H1 (cell line): Measurements from ENCODE around the gene IL2RG. TPM values are rescaled to one million over a fixed set of nuclear protein-coding genes. Genes with fewer than 3 reads are reported as not detected.

Source experiments
- CTCF ChIA-PET: fragments of 300-600 bp; sonication (Branson Sonifier 250); formaldehyde crosslinking; loops from one replicate; lab custom pipeline; 2021; ENCODE audit not compliant: partially characterized antibody; lab: Charles Lee
- POLR2A ChIA-PET: fragments of 300-600 bp; sonication (Branson Sonifier 250); formaldehyde crosslinking; loops from one replicate; lab custom pipeline; 2021; ENCODE audit warnings: inconsistent platforms; ENCODE audit not compliant: partially characterized antibody; lab: Charles Lee
- DNase-seq, 2 experiments: peaks; one replicate each; pipeline versions ENCODE4 v3.0.0 to v3.0.0-alpha.2; 2010 to 2022; ENCODE audit warnings: low spot score in 2 of 2, low read depth in 1 of 2, mixed read lengths in 1 of 2
- FAIRE-seq: peaks from 2 replicates; lab custom pipeline; 2011; peaks lifted over from hg19 to GRCh38; lab: Jason Lieb, UNC
- H2AFZ ChIP-seq: 2 replicates; pipeline ENCODE4 v1.8.1; 2012; ENCODE audit warnings: low read length, inconsistent platforms
- H2AK5ac ChIP-seq: 2 replicates; pipeline ENCODE4 v1.6.1; 2013; ENCODE audit warnings: low read depth, low read length
- H2BK120ac ChIP-seq: replicated peaks from 2 replicates; pipeline ENCODE3; 2013; ENCODE audit warnings: low read depth, low read length, inconsistent platforms
- H2BK12ac ChIP-seq: 2 replicates; pipeline ENCODE4 v1.6.1; 2013; ENCODE audit warnings: low read depth, low read length
- H2BK15ac ChIP-seq: 2 replicates; pipeline ENCODE4 v1.6.1; 2013; ENCODE audit warnings: low read length
- H2BK20ac ChIP-seq: 2 replicates; pipeline ENCODE4 v1.6.1; 2013; ENCODE audit warnings: low read length
- H2BK5ac ChIP-seq: 2 replicates; pipeline ENCODE4 v1.6.1; 2013; ENCODE audit warnings: low read depth, low read length
- H3K14ac ChIP-seq: 2 replicates; pipeline ENCODE4 v1.6.1; 2013; ENCODE audit warnings: inconsistent platforms; ENCODE audit not compliant: insufficient read length
- H3K18ac ChIP-seq: 2 replicates; pipeline ENCODE4 v1.6.1; 2013; ENCODE audit warnings: low read length; ENCODE audit errors: extremely low read depth
- H3K23ac ChIP-seq: 2 replicates; pipeline ENCODE4 v1.6.1; 2013; ENCODE audit warnings: inconsistent platforms; ENCODE audit not compliant: insufficient read length
- H3K23me2 ChIP-seq: 2 replicates; pipeline ENCODE4 v1.6.1; 2013; ENCODE audit warnings: low read depth, low read length
- H3K27ac ChIP-seq: 2 replicates; pipeline ENCODE4 v1.6.1; 2011; ENCODE audit warnings: low read depth, low read length, inconsistent platforms
- H3K27me3 ChIP-seq, 4 experiments: replicated peaks in 1 of 4; 1 replicate in 1 of 4; 2 replicates in 3 of 4; pipeline versions ENCODE4 v1.6.1 to v1.8.1; 2011 to 2013; ENCODE audit warnings: low read length in 3 of 4, mild to moderate bottlenecking in 3 of 4, inconsistent platforms in 2 of 4, mixed read lengths in 2 of 4, moderate library complexity in 1 of 4; ENCODE audit not compliant: control insufficient read depth in 3 of 4, insufficient read depth in 3 of 4; ENCODE audit errors: extremely low read depth in 1 of 4
- H3K36me3 ChIP-seq, 4 experiments: 2 replicates each; pipeline versions ENCODE4 v1.6.1 to v1.8.1; 2011 to 2013; ENCODE audit warnings: mild to moderate bottlenecking in 4 of 4, low read length in 3 of 4, moderate library complexity in 2 of 4, control low read depth in 1 of 4, inconsistent platforms in 1 of 4; ENCODE audit not compliant: insufficient read depth in 4 of 4, control insufficient read depth in 2 of 4
- H3K4ac ChIP-seq: replicated peaks from 2 replicates; pipeline ENCODE3; 2013; ENCODE audit warnings: low read length, low read depth, mixed read lengths, inconsistent platforms; ENCODE audit not compliant: insufficient read length
- H3K4me1 ChIP-seq, 4 experiments: replicated peaks in 1 of 4; 1 replicate in 1 of 4; 2 replicates in 3 of 4; pipeline versions ENCODE4 v1.6.1 to v1.8.1; 2011 to 2013; ENCODE audit warnings: low read length in 3 of 4, inconsistent platforms in 2 of 4, mixed read lengths in 1 of 4; ENCODE audit not compliant: insufficient read depth in 4 of 4, control insufficient read depth in 3 of 4
- H3K4me2 ChIP-seq, 2 experiments: 2 replicates each; pipeline versions ENCODE4 v1.6.1 to v1.8.1; 2011 to 2013; ENCODE audit warnings: low read depth in 2 of 2, low read length in 2 of 2, control low read depth in 1 of 2, inconsistent platforms in 1 of 2, mild to moderate bottlenecking in 1 of 2; ENCODE audit not compliant: insufficient read depth in 1 of 2
- H3K4me3 ChIP-seq, 4 experiments: fragments of 200-600, 300-600 bp in 1 of 4; sonication (generic), shearing (Covaris generic), sonication (Bioruptor Twin) in 1 of 4; 2 replicates each; pipeline versions ENCODE4 v1.5.1 to v1.8.1; 2011 to 2016; ENCODE audit warnings: low read length in 4 of 4, low read depth in 3 of 4, control low read depth in 2 of 4, inconsistent platforms in 2 of 4, mild to moderate bottlenecking in 2 of 4, mixed read lengths in 1 of 4, moderate library complexity in 1 of 4; ENCODE audit not compliant: insufficient read depth in 2 of 4; ENCODE audit errors: extremely low read depth in 1 of 4
- H3K56ac ChIP-seq: replicated peaks from 2 replicates; pipeline ENCODE3; 2013; ENCODE audit warnings: low read depth, mild to moderate bottlenecking, mixed read lengths, low read length, inconsistent platforms; ENCODE audit not compliant: insufficient read length
- H3K79me1 ChIP-seq: 2 replicates; pipeline ENCODE4 v1.6.1; 2013; ENCODE audit warnings: low read depth, low read length, control low read depth
- H3K79me2 ChIP-seq, 2 experiments: 2 replicates each; pipeline versions ENCODE4 v1.6.1 to v1.8.1; 2012 to 2013; ENCODE audit warnings: low read length in 2 of 2, mild to moderate bottlenecking in 2 of 2, inconsistent platforms in 1 of 2; ENCODE audit not compliant: insufficient read depth in 2 of 2, control insufficient read depth in 1 of 2
- H3K9ac ChIP-seq, 4 experiments: replicated peaks in 1 of 4; 1 replicate in 1 of 4; 2 replicates in 3 of 4; pipeline versions ENCODE4 v1.6.1 to v1.8.1; 2011 to 2013; ENCODE audit warnings: low read depth in 3 of 4, low read length in 3 of 4, control low read depth in 2 of 4, mild to moderate bottlenecking in 2 of 4, moderate library complexity in 2 of 4, inconsistent platforms in 1 of 4; ENCODE audit errors: extremely low read depth in 1 of 4
- H3K9me3 ChIP-seq, 2 experiments: 2 replicates each; pipeline versions ENCODE4 v1.6.1 to v1.8.1; 2012 to 2013; ENCODE audit warnings: mild to moderate bottlenecking in 2 of 2, moderate library complexity in 2 of 2, control low read depth in 1 of 2, inconsistent platforms in 1 of 2, low read depth in 1 of 2, low read length in 1 of 2, mixed read lengths in 1 of 2; ENCODE audit not compliant: insufficient read depth in 2 of 2
- H4K20me1 ChIP-seq, 2 experiments: replicated peaks in 1 of 2; 2 replicates each; pipeline versions ENCODE3 to v1.8.1; 2011 to 2013; ENCODE audit warnings: inconsistent platforms in 2 of 2, low read length in 2 of 2, mild to moderate bottlenecking in 1 of 2; ENCODE audit not compliant: insufficient read depth in 2 of 2, control insufficient read depth in 1 of 2
- H4K5ac ChIP-seq: 2 replicates; pipeline ENCODE4 v1.6.1; 2013; ENCODE audit warnings: low read length, low read depth, mixed read lengths, inconsistent platforms; ENCODE audit not compliant: insufficient read length
- H4K8ac ChIP-seq: 2 replicates; pipeline ENCODE4 v1.8.0; 2013; ENCODE audit warnings: mild to moderate bottlenecking, moderate library complexity, low read length, inconsistent platforms; ENCODE audit not compliant: insufficient read depth; ENCODE audit errors: extremely low read depth
- H4K91ac ChIP-seq: replicated peaks from 2 replicates; pipeline ENCODE3; 2013; ENCODE audit warnings: low read length, mixed read lengths, inconsistent platforms; ENCODE audit not compliant: insufficient read length
- ASH2L ChIP-seq: fragments of 200-600, 300-600 bp; sonication (generic); IDR thresholded peaks from one replicate; pipeline ENCODE4 v1.7.1; 2017; ENCODE audit warnings: low read length
- CTCF ChIP-seq, 3 experiments: IDR thresholded peaks; 1 replicate in 2 of 3; 2 replicates in 1 of 3; pipeline versions ENCODE4 v1.5.1 to v1.6.1; 2011; ENCODE audit warnings: low read length in 3 of 3, mild to moderate bottlenecking in 3 of 3, inconsistent platforms in 2 of 3, low read depth in 1 of 3, moderate library complexity in 1 of 3; ENCODE audit not compliant: insufficient read depth in 1 of 3; ENCODE audit errors: control extremely low read depth in 1 of 3
- EGR1 ChIP-seq: IDR thresholded peaks from 2 replicates; pipeline ENCODE4 v1.6.1; 2011; ENCODE audit warnings: low read depth, low read length, borderline replicate concordance
- JUND ChIP-seq: IDR thresholded peaks from 2 replicates; pipeline ENCODE4 v1.6.1; 2011; ENCODE audit warnings: mild to moderate bottlenecking, improper control_type of control experiment, low read length
- KDM1A ChIP-seq: fragments of 200-600, 300-600 bp; sonication (generic); IDR thresholded peaks from 2 replicates; pipeline ENCODE4 v1.7.1; 2016; ENCODE audit warnings: mild to moderate bottlenecking, low read length, borderline replicate concordance
- KDM4A ChIP-seq: IDR thresholded peaks from one replicate; pipeline ENCODE4 v1.7.1; 2012; ENCODE audit warnings: low read depth, mild to moderate bottlenecking, moderate library complexity, low read length, inconsistent platforms; ENCODE audit not compliant: severe bottlenecking
- RFX5 ChIP-seq: IDR thresholded peaks from 2 replicates; pipeline ENCODE4 v1.6.1; 2011; ENCODE audit warnings: low read depth, low read length, improper control_type of control experiment, borderline replicate concordance
- RNF2 ChIP-seq: fragments of 200-900, 300-1000 bp; sonication (generic); IDR thresholded peaks from 2 replicates; pipeline ENCODE4 v1.7.1; 2016; ENCODE audit warnings: borderline replicate concordance, low read depth, mild to moderate bottlenecking, antibody characterized with exemption, low read length; ENCODE audit not compliant: poor library complexity, severe bottlenecking; ENCODE audit errors: missing control alignments
- SIN3A ChIP-seq, 2 experiments: IDR thresholded peaks in 1 of 2; conservative IDR thresholded peaks in 1 of 2; 2 replicates each; pipeline ENCODE4 v1.6.1; 2011 to 2012; ENCODE audit warnings: low read length in 2 of 2, improper control_type of control experiment in 1 of 2, low read depth in 1 of 2, mild to moderate bottlenecking in 1 of 2
- SIRT6 ChIP-seq: IDR thresholded peaks from one replicate; pipeline ENCODE4 v1.7.1; 2012; ENCODE audit warnings: low read length, inconsistent platforms
- TAF1 ChIP-seq: IDR thresholded peaks from 2 replicates; pipeline ENCODE4 v1.6.1; 2011; ENCODE audit warnings: mild to moderate bottlenecking, low read depth, low read length
- WGBS, 2 experiments: shearing (Covaris generic) in 1 of 2; methylation state at CpG; one replicate each; pipeline versions ENCODE4 v1.1.6 to v1.1.7; 2013 to 2015; ENCODE audit warnings: low lambda C conversion rate in 2 of 2, mixed read lengths in 2 of 2, inconsistent platforms in 1 of 2, low coverage in 1 of 2, missing lambda C conversion rate in 1 of 2; ENCODE audit not compliant: insufficient replicate concordance in 2 of 2, insufficient coverage in 1 of 2, insufficient read length in 1 of 2; ENCODE audit errors: extremely low coverage in 1 of 2, missing lambda C conversion rate in 1 of 2; 5-methylcytosine and 5-hydroxymethylcytosine counted together
- polyA plus RNA-seq, 7 experiments: library from polyadenylated mRNA; depleted of rRNA in 3 of 7; stranded (reverse) in 5 of 7; unstranded in 2 of 7; fragments of >200 nt in 5 of 7; fragments of 200-250 nt in 2 of 7; gene quantifications; 1 replicate in 5 of 7; 2 replicates in 1 of 7; 4 replicates in 1 of 7; pipeline versions ENCODE4 v1.2.1 to v1.2.3, GENCODE V29; 2011 to 2013; ENCODE audit warnings: missing spikeins in 2 of 7, mixed read lengths in 2 of 7
- total RNA-seq: library from RNA; stranded (reverse); fragmentation: NEBNext Ultra II Directional; extraction: Animal tissue kit (Norgen Biotek cat#: 25700); gene quantifications from 2 replicates; pipeline ENCODE4 v1.2.1, GENCODE V29; 2021

The IL2RG gene
- total and polyA plus RNA-seq, 2 of the 8 experiments (the other 6 are each of a cell fraction or from before 2014, with no cell fraction given) = not detected

GRCh38 chrX:71082124-71082647 lies 29.2 kb downstream of the IL2RG start:
- ChIA-PET POLR2A (no interaction called here), CTCF (interaction anchor here (0.8 kb wide), 1 partner anchor 81 kb away, joined by 3 read pairs; no protein-coding TSS in a partner anchor)
- H3K9me3 ChIP-seq = no peaks in the 10 kb centered on the region
- no peak overlapping the region for H2AK5ac ChIP-seq
- H2AFZ ChIP-seq = no peak overlapping the region
- FAIRE-seq (no peak), DNase-seq (no peak)
- no peak overlapping the region for H2BK5ac ChIP-seq
- H3K27ac ChIP-seq = no peak overlapping the region
- no peak overlapping the region for H3K18ac ChIP-seq
- no peak overlapping the region for H4K5ac ChIP-seq
- H3K36me3 ChIP-seq = no peaks in the 10 kb centered on the region
- H4K20me1 ChIP-seq = no peaks in the 10 kb centered on the region
- no peaks in the 10 kb centered on the region for H3K27me3 ChIP-seq
- H3K9ac ChIP-seq = no peak overlapping the region
- H4K8ac ChIP-seq = no peak overlapping the region
- WGBS, 2 experiments = 91% methylated on average over 5 of the region's 5 CpGs; no CpG with 5 or more reads in 1 of the 2 experiments
- H3K4me2 ChIP-seq = no peak overlapping the region
- H3K23me2 ChIP-seq = no peaks in the 10 kb centered on the region
- H2BK120ac ChIP-seq = no peak overlapping the region
- no peak overlapping the region for H3K56ac ChIP-seq
- no peak overlapping the region for H3K4ac ChIP-seq
- H2BK12ac ChIP-seq = no peak overlapping the region
- H3K4me3 ChIP-seq = no peak overlapping the region
- H4K91ac ChIP-seq = no peak overlapping the region
- no peak overlapping the region for H2BK15ac ChIP-seq
- H2BK20ac ChIP-seq = no peak overlapping the region
- no peak overlapping the region for H3K14ac ChIP-seq
- H3K4me1 ChIP-seq = no peaks in the 10 kb centered on the region
- no peak overlapping the region for H3K23ac ChIP-seq
- no peaks in the 10 kb centered on the region for H3K79me1 ChIP-seq
- H3K79me2 ChIP-seq = no peaks in the 10 kb centered on the region
- no peak for TF ChIP-seq JUND
- TF ChIP-seq EGR1 = no peak
- no peak for TF ChIP-seq KDM1A
- no peak for TF ChIP-seq KDM4A
- TF ChIP-seq RFX5 = no peak
- no peak for TF ChIP-seq ASH2L
- TF ChIP-seq SIRT6 = no peak
- no peak for TF ChIP-seq RNF2
- TF ChIP-seq TAF1 = no peak
- no peak for TF ChIP-seq SIN3A (conservative IDR thresholded peaks at IDR 0.05 in 1 of 2, IDR thresholded peaks at IDR 0.05 in 1 of 2; ENCODE audit: low read depth in 1 of 2, low read length in 2 of 2)
- TF ChIP-seq CTCF (IDR thresholded peaks at IDR 0.05; ENCODE audit: control extremely low read depth in 1 of 3, insufficient read depth in 1 of 3, low read depth in 1 of 3, low read length in 3 of 3) = no peak
